GM12872 (cell line): ENCODE measurements around the gene IL20RA.

Experiments
- CTCF ChIP-seq: IDR thresholded peaks from 3 replicates; pipeline ENCODE4 v1.5.1; 2011; ENCODE audit warnings: low read depth, mild to moderate bottlenecking, low read length, moderate library complexity; ENCODE audit not compliant: insufficient read depth

IL20RA gene

GRCh38 chr6:137013031-137013430 is 31.7 kb downstream of the IL20RA start:
- TF ChIP-seq CTCF = no peak

- TF ChIP-seq CTCF = no peak
These were observed 33.4 kb downstream of the IL20RA start for GRCh38 chr6:137011406-137011805.

- TF ChIP-seq CTCF = no peak
These were observed 34.5 kb downstream of the IL20RA start for GRCh38 chr6:137010128-137010718.

GRCh38 chr6:137008204-137008603 is 36.6 kb downstream of the IL20RA start:
- no peak for TF ChIP-seq CTCF

GRCh38 chr6:137006056-137006455 is 38.7 kb downstream of the IL20RA start:
- TF ChIP-seq CTCF = no peak

GRCh38 chr6:137005073-137005472 is 39.7 kb downstream of the IL20RA start:
- TF ChIP-seq CTCF = no peak

- TF ChIP-seq CTCF = no peak
These were observed 42.3 kb downstream of the IL20RA start for GRCh38 chr6:137002505-137002904.
